A549 (cell line): ENCODE measurements around the gene MARCKSL1. TPM values are rescaled to one million over a fixed set of nuclear protein-coding genes. Genes with fewer than 3 reads are reported as not detected.

ENCODE experiments used
- ATAC-seq, 2 experiments: fragments of 200-7000 bp in 1 of 2; fragments of >200 bp in 1 of 2; cut with Nextera tagmentation in 1 of 2; cut with Tn5 transposase in 1 of 2; 3 replicates each; pipeline versions ENCODE4 v1.8.0 to v1.9.1; 2018 to 2020; ENCODE audit warnings: mild to moderate bottlenecking in 1 of 2, moderate library complexity in 1 of 2
- CTCF ChIA-PET: fragments of 300-600 bp; sonication (Branson Sonifier 250); formaldehyde crosslinking; extraction: SDS; loops from one replicate; lab custom pipeline; 2021; ENCODE audit warnings: antibody characterized with exemption, inconsistent platforms; lab: Yijun Ruan, JAX
- POLR2A ChIA-PET: fragments of 350-600 bp; formaldehyde crosslinking; extraction: SDS; loops from one replicate; lab custom pipeline; 2021; ENCODE audit warnings: antibody characterized with exemption, inconsistent platforms; lab: Yijun Ruan, JAX
- DNase-seq, 2 experiments: peaks; one replicate each; pipeline versions ENCODE4 v3.0.0 to v3.0.0-alpha.2; 2011 to 2016; ENCODE audit warnings: low read depth in 1 of 2, low spot score in 1 of 2
- FAIRE-seq: peaks from 2 replicates; lab custom pipeline; 2011; peaks lifted over from hg19 to GRCh38; lab: Jason Lieb, UNC
- H3K27ac ChIP-seq, 2 experiments: fragments of >200 bp; sonication (Bioruptor Twin); formaldehyde crosslinking; 3 replicates each; pipeline ENCODE4 v1.5.1; 2016 to 2017
- H3K4me1 ChIP-seq: fragments of >200 bp; sonication (Bioruptor Twin); formaldehyde crosslinking; 3 replicates; pipeline ENCODE4 v1.6.1; 2016
- H3K4me2 ChIP-seq: fragments of >200 bp; sonication (Bioruptor Twin); formaldehyde crosslinking; 3 replicates; pipeline ENCODE4 v1.6.1; 2016
- H3K4me3 ChIP-seq: fragments of >200 bp; sonication (Bioruptor Twin); formaldehyde crosslinking; 3 replicates; pipeline ENCODE4 v1.5.1; 2016
- H3K9me3 ChIP-seq: fragments of >200 bp; sonication (Bioruptor Twin); formaldehyde crosslinking; 3 replicates; pipeline ENCODE4 v1.6.1; 2016
- BCL3 ChIP-seq: fragments of >200 bp; sonication (Bioruptor Twin); formaldehyde crosslinking; IDR thresholded peaks from 3 replicates; pipeline ENCODE4 v1.6.1; 2016
- BHLHE40 ChIP-seq: IDR thresholded peaks from 2 replicates; pipeline ENCODE4 v1.6.1; 2012; ENCODE audit warnings: low read depth, low read length, inconsistent platforms
- CEBPB ChIP-seq, 2 experiments: fragments of >200 bp in 1 of 2; sonication (Bioruptor Twin) in 1 of 2; formaldehyde crosslinking in 1 of 2; IDR thresholded peaks; 2 replicates each; pipeline ENCODE4 v1.6.1; 2012 to 2016
- CHD4 ChIP-seq: fragments of 200-600 bp; sonication (generic); IDR thresholded peaks from 2 replicates; pipeline ENCODE4 v1.6.1; 2016; ENCODE audit warnings: antibody characterized with exemption, mild to moderate bottlenecking, borderline replicate concordance
- E2F6 ChIP-seq: IDR thresholded peaks from 2 replicates; pipeline ENCODE4 v1.6.1; 2012; ENCODE audit warnings: low read depth, borderline replicate concordance
- ELK1 ChIP-seq: fragments of 150-350 bp; IDR thresholded peaks from 2 replicates; pipeline ENCODE4 v1.6.1; 2014; ENCODE audit warnings: low read depth, mild to moderate bottlenecking, low read length
- ESRRA ChIP-seq: fragments of 150-350 bp; IDR thresholded peaks from 2 replicates; pipeline ENCODE4 v1.6.1; 2014; ENCODE audit warnings: mild to moderate bottlenecking, low read length, borderline replicate concordance
- FOSL2 ChIP-seq, 2 experiments: fragments of 450-650 bp in 1 of 2; fragments of >200 bp in 1 of 2; sonication (Bioruptor Twin) in 1 of 2; formaldehyde crosslinking; IDR thresholded peaks; 2 replicates each; pipeline versions ENCODE4 v1.5.0 to v1.6.1; 2016 to 2020; ENCODE audit warnings: mild to moderate bottlenecking in 1 of 2, moderate library complexity in 1 of 2
- JUN ChIP-seq, 2 experiments: fragments of >200 bp; sonication (Bioruptor Twin); formaldehyde crosslinking; IDR thresholded peaks; 2 replicates in 1 of 2; 3 replicates in 1 of 2; pipeline ENCODE4 v1.6.1; 2016 to 2017
- MAFK ChIP-seq: fragments of 450-650 bp; IDR thresholded peaks from 2 replicates; pipeline ENCODE4 v1.6.1; 2014; ENCODE audit not compliant: partially characterized antibody
- MAX ChIP-seq: IDR thresholded peaks from 2 replicates; pipeline ENCODE4 v1.6.1; 2012
- MYC ChIP-seq: IDR thresholded peaks from 2 replicates; pipeline ENCODE4 v1.6.1; 2012; ENCODE audit warnings: mild to moderate bottlenecking, inconsistent platforms, low read length, improper control_type of control experiment, borderline replicate concordance
- PBX3 ChIP-seq: IDR thresholded peaks from 2 replicates; pipeline ENCODE4 v1.6.1; 2012
- ZFP36 ChIP-seq: fragments of 450-650 bp; IDR thresholded peaks from 2 replicates; pipeline ENCODE4 v1.6.1; 2014; ENCODE audit warnings: borderline replicate concordance; ENCODE audit not compliant: partially characterized antibody
- ZSCAN20 ChIP-seq: fragments of 250-450 bp; sonication (Bioruptor Pico); IDR thresholded peaks from 2 replicates; pipeline ENCODE4 v1.8.0; 2022; ENCODE audit warnings: mild to moderate bottlenecking, moderate library complexity
- WGBS: methylation state at CpG from one replicate; pipeline ENCODE4 v1.1.6; 2017; ENCODE audit errors: missing lambda C conversion rate; 5-methylcytosine and 5-hydroxymethylcytosine counted together
- polyA plus RNA-seq, 4 experiments: library from polyadenylated mRNA; depleted of rRNA in 3 of 4; stranded (reverse); fragments of >200 nt; fragmentation: RNase III in 1 of 4; extraction: RNeasy Plus Mini Kit Qiagen cat#74134 plus additional on column Dnase treatment in 1 of 4; gene quantifications; 2 replicates in 3 of 4; 3 replicates in 1 of 4; pipeline ENCODE4 v1.2.3, GENCODE V29; 2011 to 2017

Gene MARCKSL1
- polyA plus RNA-seq, 2 of the 4 experiments (the other 2 are of a cell fraction), result 62.6 to 73.2 TPM

GRCh38 chr1:32321712-32322291, 14.2 kb downstream of the MARCKSL1 start:
- whole genome bisulfite sequencing, result 2% methylated on average over 5 of the region's 5 CpGs
- H3K4me2 ChIP-seq, result peak overlapping the region; percentile 89
- H3K9me3 ChIP-seq, result no peaks in the 10 kb centered on the region
- peaks cover 31% of the 10 kb centered on the region for H3K4me1 ChIP-seq
- peak overlapping the region; percentile 87 to 90 for H3K27ac ChIP-seq
- 0 out of 3 replicates have a peak overlapping the region, but pooled peaks have one; percentile 9 for H3K4me3 ChIP-seq
- peak; percentile 42 to 88 for DNase-seq
- TF ChIP-seq E2F6 (peak; percentile 28; the same call in 1 of the 2 replicates), MAX (peak; percentile 87), MAFK (no peak), ZFP36 (peak; percentile 85), JUN (IDR thresholded peaks at IDR 0.05) (peak; percentile 58 to 65; a peak in 2 of 5 replicates), CHD4 (no peak), CEBPB (IDR thresholded peaks at IDR 0.05) (peak in 1 of 2 experiments; percentile 12; a peak in 1 of 4 replicates), MYC (no peak), BCL3 (0 out of 3 replicates have a peak, but pooled peaks have one; percentile 44), ESRRA (no peak)
- TF ChIP-seq, all 56 proteins: peak for 6
- FAIRE-seq (no peak), ATAC-seq (peak; percentile 97 to 98)
- ChIA-PET POLR2A (interaction anchor here (0.6 to 2.8 kb wide), 4 partner anchors 9 to 116 kb away, joined by 4 to 20 read pairs (median 6); partner anchors contain the start of genes IQCC and MARCKSL1), CTCF (interaction anchor here (0.6 to 1.7 kb wide), 7 partner anchors 10 to 687 kb away, joined by 3 to 7 read pairs (median 5); no protein-coding TSS in a partner anchor)

GRCh38 chr1:32318127-32318869, 17.7 kb downstream of the MARCKSL1 start:
- no peak for DNase-seq
- H3K4me1 ChIP-seq, result peaks cover 26% of the 10 kb centered on the region
- H3K9me3 ChIP-seq, result no peaks in the 10 kb centered on the region
- no peak for ATAC-seq
- ChIA-PET POLR2A (no interaction called here), CTCF (interaction anchor here (0.7 to 4.0 kb wide), 10 partner anchors 10 to 102 kb away, joined by 3 to 30 read pairs (median 10); partner anchors contain the start of genes FAM167B, MARCKSL1 and TMEM234)
- WGBS, result 95% methylated on average over 10 of the region's 10 CpGs
- no peak for FAIRE-seq
- TF ChIP-seq ZSCAN20 (CRISPR knock-in tag), result no peak
- TF ChIP-seq ELK1, result no peak
- no peak for TF ChIP-seq FOSL2 (IDR thresholded peaks at IDR 0.05)
- no peak for TF ChIP-seq FOSL2 (CRISPR knock-in tag; IDR thresholded peaks at IDR 0.05)
- TF ChIP-seq BHLHE40, result no peak
- no peak for TF ChIP-seq PBX3
- H3K27ac ChIP-seq, result no peak overlapping the region
- H3K4me3 ChIP-seq, result no peak overlapping the region
- no peak overlapping the region for H3K4me2 ChIP-seq
